LHCN-M2 (cell line): Measurements from ENCODE around the gene NRIP1. TPM values are rescaled to one million over a fixed set of nuclear protein-coding genes. Genes with fewer than 3 reads are reported as not detected.

Experiments
- DNase-seq: peaks from one replicate; pipeline ENCODE4 v3.0.0-alpha.2; 2012; ENCODE audit warnings: low read depth
- total RNA-seq: library from RNA; depleted of rRNA; stranded (reverse); fragments of >200 nt; gene quantifications from 2 replicates; pipeline ENCODE4 v1.2.3, GENCODE V29; 2014

NRIP1 gene
- total RNA-seq, 1 experiment from 2014 or later, result 25.7 TPM

- DNase-seq, result no peak
These were observed 141.8 kb downstream of the NRIP1 start for GRCh38 chr21:14922980-14923379.

GRCh38 chr21:14918527-14918926 is 146.3 kb downstream of the NRIP1 start:
- peak; percentile 92 for DNase-seq

GRCh38 chr21:14917762-14918161 is 147.0 kb downstream of the NRIP1 start:
- DNase-seq, result no peak

GRCh38 chr21:14916676-14917141 is 148.1 kb downstream of the NRIP1 start:
- DNase-seq, result no peak

- DNase-seq, result no peak
These were observed 151.2 kb downstream of the NRIP1 start for GRCh38 chr21:14913638-14914037.

- DNase-seq, result no peak
These were observed 153.4 kb downstream of the NRIP1 start for GRCh38 chr21:14911351-14911750.
